T-cell (primary cell): Measurements from ENCODE around the gene YRDC. TPM values are rescaled to one million over a fixed set of nuclear protein-coding genes. Genes with fewer than 3 reads are reported as not detected.
A peak's percentile ranks its signal among the peaks of the same experiment; 100 is the strongest.
"Not testable (repeated sequence)": the region's sequence is repeated elsewhere in the genome, so short reads cannot be mapped to it uniquely, and the experiment has no call there.

Experiments
- ATAC-seq, 4 experiments: fragments of 200-7000 bp in 3 of 4; fragments of 150-1000 bp in 1 of 4; cut with Tn5 transposase; replicated peaks in 1 of 4; 1 replicate in 3 of 4; 2 replicates in 1 of 4; pipeline ENCODE4 v1.10.0; 2021; ENCODE audit warnings: moderate library complexity in 3 of 4, mild to moderate bottlenecking in 2 of 4, moderate number of reproducible peaks in 1 of 4
- CTCF ChIA-PET, 2 donors: fragments of 300-600 bp; sonication (Branson Sonifier 250); formaldehyde crosslinking; loops; one replicate each; lab custom pipeline; 2022; ENCODE audit warnings: antibody characterized with exemption in 2 of 2; lab: Charles Lee
- POLR2A ChIA-PET, 2 donors: fragments of 300-600 bp; sonication (Branson Sonifier 250); formaldehyde crosslinking; loops; one replicate each; lab custom pipeline; 2022; ENCODE audit warnings: antibody characterized with exemption in 2 of 2; lab: Charles Lee
- DNase-seq, 35 experiments: peaks; one replicate each; pipeline versions ENCODE4 v3.0.0 to v3.0.0-alpha.2; 2013 to 2023
- H3K27ac ChIP-seq: one replicate; pipeline ENCODE4 v1.5.1; 2013; ENCODE audit warnings: low read length
- H3K27me3 ChIP-seq, 2 experiments: replicated peaks in 1 of 2; 1 replicate in 1 of 2; 2 replicates in 1 of 2; pipeline versions ENCODE4 v1.6.1 to v1.7.0; 2013; ENCODE audit warnings: low read length in 1 of 2, mixed read lengths in 1 of 2; ENCODE audit not compliant: control insufficient read depth in 2 of 2, insufficient read depth in 2 of 2; ENCODE audit errors: extremely low read depth in 1 of 2
- H3K36me3 ChIP-seq, 2 donors: 1 replicate in 1 of 2; 2 replicates in 1 of 2; pipeline versions ENCODE4 v1.6.1 to v1.7.0; 2013; ENCODE audit warnings: low read length in 1 of 2; ENCODE audit not compliant: control insufficient read depth in 2 of 2, insufficient read depth in 1 of 2; ENCODE audit errors: extremely low read depth in 1 of 2
- H3K4me1 ChIP-seq, 2 experiments: 1 replicate in 1 of 2; 2 replicates in 1 of 2; pipeline versions ENCODE4 v1.6.1 to v1.7.0; 2013; ENCODE audit warnings: low read length in 2 of 2, mixed read lengths in 1 of 2; ENCODE audit not compliant: insufficient read depth in 2 of 2, control insufficient read depth in 1 of 2; ENCODE audit errors: extremely low read depth in 1 of 2
- H3K4me3 ChIP-seq, 2 donors: 1 replicate in 1 of 2; 2 replicates in 1 of 2; pipeline versions ENCODE4 v1.5.1 to v1.7.0; 2013; ENCODE audit warnings: mild to moderate bottlenecking in 2 of 2, low read length in 1 of 2, moderate library complexity in 1 of 2; ENCODE audit not compliant: control insufficient read depth in 1 of 2; ENCODE audit errors: extremely low read depth in 1 of 2
- H3K9me3 ChIP-seq: 2 replicates; pipeline ENCODE4 v1.7.0; 2013
- H3K27ac Mint-ChIP-seq, 2 donors: one replicate each; pipeline ENCODE4 v1.8.0; 2020 to 2021; ENCODE audit warnings: mild to moderate bottlenecking in 2 of 2, mixed read lengths in 2 of 2
- H3K27me3 Mint-ChIP-seq, 2 donors: one replicate each; pipeline ENCODE4 v1.8.0; 2021 to 2022; ENCODE audit warnings: mixed read lengths in 2 of 2
- H3K36me3 Mint-ChIP-seq: one replicate; pipeline ENCODE4 v1.8.0; 2021; ENCODE audit warnings: mixed read lengths
- H3K4me1 Mint-ChIP-seq, 3 donors: one replicate each; pipeline ENCODE4 v1.8.0; 2020 to 2022; ENCODE audit warnings: mixed read lengths in 3 of 3, mild to moderate bottlenecking in 1 of 3
- H3K4me3 Mint-ChIP-seq, 3 donors: one replicate each; pipeline ENCODE4 v1.8.0; 2020 to 2022; ENCODE audit warnings: mild to moderate bottlenecking in 3 of 3, mixed read lengths in 3 of 3, moderate library complexity in 3 of 3
- H3K9me3 Mint-ChIP-seq, 3 donors: one replicate each; pipeline ENCODE4 v1.8.0; 2020 to 2022; ENCODE audit warnings: mixed read lengths in 3 of 3
- WGBS: methylation state at CpG from one replicate; pipeline ENCODE4 v1.1.5; 2013; ENCODE audit warnings: missing lambda C conversion rate; ENCODE audit not compliant: insufficient coverage; 5-methylcytosine and 5-hydroxymethylcytosine counted together
- total RNA-seq, 35 experiments: library from RNA in 6 of 35; stranded (reverse) in 6 of 35; fragments of 120-200 nt in 1 of 35; gene quantifications; one replicate each; pipeline versions ENCODE4 v1.2.1 to v1.2.4 and lab custom pipeline; 2013 to 2026

YRDC gene
- total RNA-seq, 5 donors from 2014 or later (not counting 1 experiment from before 2014, with no cell fraction given), result 16.0 to 28.2 (median 18.4) TPM

- Histone ChIP-seq H3K4me1 (peaks cover 2 to 22% of the 10 kb centered on the region in 2 experiments), H3K4me3 (peak within 1 kb of the TSS; percentile 41 to 59), H3K27me3 (peaks cover 10 to 32% of the 10 kb centered on the region in 2 experiments), H3K36me3 (no peaks in the 10 kb centered on the region), H3K27ac (no peak within 1 kb of the TSS), H3K9me3 (no peaks in the 10 kb centered on the region)
- POLR2A ChIA-PET, result no interaction called here
- DNase-seq (peak in 20 of 35 experiments; percentile 3 to 59 (median 15)), ATAC-seq (peak; percentile 70 to 83 (median 76))
- Mint-ChIP-seq H3K27me3 (peaks cover 22 to 42% of the 10 kb centered on the region in 2 donors), H3K4me1 (peaks cover 11 to 25% (median 14%) of the 10 kb centered on the region in 3 donors), H3K27ac (no peak within 1 kb of the TSS), H3K4me3 (peak within 1 kb of the TSS; percentile 68 to 77 (median 73)), H3K9me3 (no peaks in the 10 kb centered on the region), H3K36me3 (peaks cover 4% of the 10 kb centered on the region)
- WGBS, result under 1% methylated on average over 76 of the region's 82 CpGs
- CTCF ChIA-PET, result no interaction called here
Measured at GRCh38 chr1:37793773-37794371, 14.1 kb downstream of the YRDC start, which contains the start of gene MANEAL. MANEAL (plus strand) TSS chr1:37793847; CDS start chr1:37794183, 336 bp downstream.

- POLR2A ChIA-PET, result no interaction called here
- no peak overlapping the region for H3K27ac ChIP-seq
- peaks cover 1% of the 10 kb centered on the region for H3K36me3 Mint-ChIP-seq
- peaks cover 10 to 32% of the 10 kb centered on the region in 2 experiments for H3K27me3 ChIP-seq
- H3K4me3 Mint-ChIP-seq, result peak overlapping the region; percentile 56 to 77 (median 61)
- DNase-seq (no peak), ATAC-seq (no peak)
- peaks cover 27 to 47% of the 10 kb centered on the region in 2 donors for H3K27me3 Mint-ChIP-seq
- H3K9me3 ChIP-seq, result no peaks in the 10 kb centered on the region
- H3K4me1 Mint-ChIP-seq, result peaks cover 11 to 25% (median 14%) of the 10 kb centered on the region in 3 donors
- no peaks in the 10 kb centered on the region for H3K9me3 Mint-ChIP-seq
- 50% methylated on average over 27 of the region's 36 CpGs for WGBS
- H3K4me1 ChIP-seq, result peaks cover 2 to 22% of the 10 kb centered on the region in 2 experiments
- H3K4me3 ChIP-seq, result peak overlapping the region in 1 of 2 donors; percentile 41
- no peak overlapping the region for H3K27ac Mint-ChIP-seq
- no peaks in the 10 kb centered on the region for H3K36me3 ChIP-seq
- CTCF ChIA-PET, result no interaction called here
Measured at GRCh38 chr1:37792943-37793686, 14.9 kb downstream of the YRDC start.

GRCh38 chr1:37782491-37782890 is 25.5 kb downstream of the YRDC start:
- ChIA-PET POLR2A (no interaction called here), CTCF (no interaction called here)
- no peak for DNase-seq

GRCh38 chr1:37778654-37779053 is 29.4 kb downstream of the YRDC start:
- Mint-ChIP-seq H3K4me1 (peaks cover 0 to 3% (median 3%) of the 10 kb centered on the region in 3 donors), H3K9me3 (no peaks in the 10 kb centered on the region), H3K36me3 (no peaks in the 10 kb centered on the region), H3K27me3 (peaks cover 10 to 13% of the 10 kb centered on the region in 2 donors), H3K4me3 (no peak overlapping the region), H3K27ac (no peak overlapping the region)
- H3K27me3 ChIP-seq, result peaks cover 0 to 15% of the 10 kb centered on the region in 2 experiments
- no peaks in the 10 kb centered on the region for H3K9me3 ChIP-seq
- DNase-seq, result no peak
- no peaks in the 10 kb centered on the region for H3K36me3 ChIP-seq
- no peak overlapping the region for H3K4me3 ChIP-seq
- H3K4me1 ChIP-seq, result no peaks in the 10 kb centered on the region
- ChIA-PET CTCF (no interaction called here), POLR2A (no interaction called here)
- WGBS, result 91% methylated on average over 3 of the region's 3 CpGs
- ATAC-seq, result no peak
- no peak overlapping the region for H3K27ac ChIP-seq

More at GRCh38 chr1:37782491-37782890, 25.5 kb downstream of the YRDC start:
- 77% methylated on average over 11 of the region's 17 CpGs for WGBS
- Histone ChIP-seq H3K4me1 (no peaks in the 10 kb centered on the region), H3K9me3 (no peaks in the 10 kb centered on the region), H3K36me3 (no peaks in the 10 kb centered on the region), H3K27ac (no peak overlapping the region), H3K4me3 (no peak overlapping the region), H3K27me3 (peaks cover 0 to 15% of the 10 kb centered on the region in 2 experiments)
- Mint-ChIP-seq H3K36me3 (no peaks in the 10 kb centered on the region), H3K4me3 (no peak overlapping the region), H3K4me1 (no peaks in the 10 kb centered on the region), H3K27me3 (peaks cover 19 to 27% of the 10 kb centered on the region in 2 donors), H3K9me3 (no peaks in the 10 kb centered on the region), H3K27ac (no peak overlapping the region)
- ATAC-seq, result no peak

- 30% methylated on average over 2 of the region's 4 CpGs for WGBS
- POLR2A ChIA-PET, result no interaction called here
- Mint-ChIP-seq H3K4me3 (no peak overlapping the region), H3K36me3 (no peaks in the 10 kb centered on the region), H3K27me3 (peaks cover 19 to 22% of the 10 kb centered on the region in 2 donors), H3K4me1 (peaks cover 0 to 3% (median 3%) of the 10 kb centered on the region in 3 donors), H3K9me3 (peaks cover 0 to 5% (median 0%) of the 10 kb centered on the region in 3 donors), H3K27ac (no peak overlapping the region)
- H3K27ac ChIP-seq, result no peak overlapping the region
- H3K4me3 ChIP-seq, result no peak overlapping the region
- ATAC-seq, result no peak
- CTCF ChIA-PET, result no interaction called here
- no peaks in the 10 kb centered on the region for H3K36me3 ChIP-seq
- H3K27me3 ChIP-seq, result peaks cover 0 to 10% of the 10 kb centered on the region in 2 experiments
- no peak for DNase-seq
- H3K4me1 ChIP-seq, result no peaks in the 10 kb centered on the region
- no peaks in the 10 kb centered on the region for H3K9me3 ChIP-seq
Measured at GRCh38 chr1:37776946-37777516, 31.0 kb downstream of the YRDC start.

GRCh38 chr1:37771440-37771839 is 36.6 kb downstream of the YRDC start:
- H3K9me3 Mint-ChIP-seq, ATAC-seq, H3K4me1 ChIP-seq, H3K4me3 ChIP-seq, H3K4me1 Mint-ChIP-seq, H3K27ac ChIP-seq, H3K36me3 Mint-ChIP-seq, CTCF ChIA-PET, H3K36me3 ChIP-seq, H3K4me3 Mint-ChIP-seq, H3K9me3 ChIP-seq, DNase-seq, POLR2A ChIA-PET, H3K27ac Mint-ChIP-seq: not testable (repeated sequence)
- H3K27me3 ChIP-seq, result peaks cover 20 to 23% of the 10 kb centered on the region in 2 experiments
- H3K27me3 Mint-ChIP-seq, result peaks cover 49 to 52% of the 10 kb centered on the region in 2 donors
